Mesendoderm (in vitro differentiated cells): ENCODE results near the gene IBTK.

Source experiments
- DNase-seq: peaks from one replicate; pipeline ENCODE4 v3.0.0; 2013
- H2AK5ac ChIP-seq: 2 replicates; pipeline ENCODE4 v1.6.1; 2013; ENCODE audit warnings: low read length, inconsistent platforms
- H2BK120ac ChIP-seq: 2 replicates; pipeline ENCODE4 v1.6.1; 2013; ENCODE audit warnings: low read depth, mild to moderate bottlenecking, low read length, moderate library complexity, mixed read lengths
- H2BK15ac ChIP-seq: replicated peaks from 2 replicates; pipeline ENCODE4 v1.6.1; 2013; ENCODE audit warnings: low read depth, mild to moderate bottlenecking, moderate library complexity
- H2BK5ac ChIP-seq: 2 replicates; pipeline ENCODE4 v1.6.1; 2013; ENCODE audit warnings: low read length, inconsistent platforms
- H3K18ac ChIP-seq: 2 replicates; pipeline ENCODE4 v1.6.1; 2013; ENCODE audit warnings: mild to moderate bottlenecking, low read length, mixed read lengths
- H3K23ac ChIP-seq: one replicate; pipeline ENCODE4 v1.6.1; 2013; ENCODE audit warnings: low read length
- H3K27ac ChIP-seq: 2 replicates; pipeline ENCODE4 v1.5.1; 2013; ENCODE audit warnings: low read depth, mild to moderate bottlenecking, inconsistent platforms, low read length, moderate library complexity
- H3K27me3 ChIP-seq: 2 replicates; pipeline ENCODE4 v1.6.1; 2013; ENCODE audit warnings: low read length, control low read depth, mild to moderate bottlenecking, inconsistent platforms; ENCODE audit not compliant: insufficient read depth, poor library complexity
- H3K36me3 ChIP-seq: 2 replicates; pipeline ENCODE4 v1.6.1; 2013; ENCODE audit warnings: low read length, inconsistent platforms; ENCODE audit not compliant: control insufficient read depth, insufficient read depth
- H3K4ac ChIP-seq: one replicate; pipeline ENCODE4 v1.6.1; 2013; ENCODE audit warnings: low read depth, mild to moderate bottlenecking, low read length, moderate library complexity
- H3K4me1 ChIP-seq: 2 replicates; pipeline ENCODE4 v1.6.1; 2013; ENCODE audit warnings: low read depth, low read length, inconsistent platforms; ENCODE audit not compliant: control insufficient read depth
- H3K4me2 ChIP-seq: 2 replicates; pipeline ENCODE4 v1.6.1; 2013; ENCODE audit warnings: low read length
- H3K4me3 ChIP-seq: 2 replicates; pipeline ENCODE4 v1.5.1; 2013; ENCODE audit warnings: mild to moderate bottlenecking, low read length
- H3K56ac ChIP-seq: one replicate; pipeline ENCODE4 v1.6.1; 2013; ENCODE audit warnings: low read length
- H3K79me1 ChIP-seq: 2 replicates; pipeline ENCODE4 v1.6.1; 2013; ENCODE audit warnings: low read length, inconsistent platforms
- H3K79me2 ChIP-seq: 2 replicates; pipeline ENCODE4 v1.6.1; 2013; ENCODE audit warnings: mild to moderate bottlenecking, low read length; ENCODE audit not compliant: control insufficient read depth, insufficient read depth
- H3K9ac ChIP-seq: 2 replicates; pipeline ENCODE4 v1.6.1; 2013; ENCODE audit warnings: low read length, inconsistent platforms
- H4K5ac ChIP-seq: one replicate; pipeline ENCODE4 v1.6.1; 2013; ENCODE audit warnings: low read length
- H4K8ac ChIP-seq: one replicate; pipeline ENCODE4 v1.6.1; 2013; ENCODE audit warnings: low read depth, mild to moderate bottlenecking, control low read depth, low read length, moderate library complexity
- WGBS: extraction: QIAGEN DNeasy Blood & Tissue Kit; methylation state at CpG from one replicate; pipeline ENCODE4 v1.1.7; 2013; ENCODE audit warnings: low lambda C conversion rate, missing lambda C conversion rate; ENCODE audit not compliant: insufficient coverage; ENCODE audit errors: extremely low coverage; 5-methylcytosine and 5-hydroxymethylcytosine counted together

Gene IBTK

GRCh38 chr6:82217018-82217586, 30.4 kb downstream of the IBTK start:
- Histone ChIP-seq H3K4me2 (no peak overlapping the region), H3K23ac (no peak overlapping the region), H3K4me1 (no peaks in the 10 kb centered on the region), H3K36me3 (no peaks in the 10 kb centered on the region), H2AK5ac (no peak overlapping the region), H4K5ac (no peak overlapping the region), H3K9ac (no peak overlapping the region), H3K4me3 (no peak overlapping the region), H3K79me2 (no peaks in the 10 kb centered on the region), H2BK15ac (no peak overlapping the region), H2BK120ac (no peak overlapping the region), H3K56ac (no peak overlapping the region), H4K8ac (no peak overlapping the region), H3K27ac (no peak overlapping the region), H3K27me3 (no peaks in the 10 kb centered on the region), H3K79me1 (no peaks in the 10 kb centered on the region), H3K18ac (no peak overlapping the region), H3K4ac (no peak overlapping the region), H2BK5ac (no peak overlapping the region)
- no peak for DNase-seq
- WGBS: no CpG with 5 or more reads among the region's 1 CpG

GRCh38 chr6:82216549-82216948, 31.0 kb downstream of the IBTK start:
- Histone ChIP-seq H4K8ac (no peak overlapping the region), H3K4me2 (no peak overlapping the region), H2BK5ac (no peak overlapping the region), H3K18ac (no peak overlapping the region), H3K36me3 (no peaks in the 10 kb centered on the region), H3K27ac (no peak overlapping the region), H3K56ac (no peak overlapping the region), H3K4me1 (no peaks in the 10 kb centered on the region), H3K4ac (no peak overlapping the region), H2AK5ac (no peak overlapping the region), H4K5ac (no peak overlapping the region), H3K79me1 (no peaks in the 10 kb centered on the region), H3K9ac (no peak overlapping the region), H3K27me3 (no peaks in the 10 kb centered on the region), H3K23ac (no peak overlapping the region), H2BK15ac (no peak overlapping the region), H2BK120ac (no peak overlapping the region), H3K4me3 (no peak overlapping the region), H3K79me2 (no peaks in the 10 kb centered on the region)
- DNase-seq: no peak
- no CpG with 5 or more reads among the region's 2 CpGs for WGBS

- WGBS: no CpG with 5 or more reads among the region's 2 CpGs
- H3K36me3 ChIP-seq: no peaks in the 10 kb centered on the region
- no peak for DNase-seq
Observed at GRCh38 chr6:82211326-82211725, 36.2 kb downstream of the IBTK start.

GRCh38 chr6:82208913-82209312, 38.6 kb downstream of the IBTK start:
- Histone ChIP-seq H3K36me3 (no peaks in the 10 kb centered on the region), H3K79me2 (no peaks in the 10 kb centered on the region), H3K27me3 (no peaks in the 10 kb centered on the region), H3K23ac (no peak overlapping the region), H4K5ac (no peak overlapping the region), H4K8ac (peak overlapping the region; percentile 28), H2BK5ac (no peak overlapping the region), H3K4me1 (no peaks in the 10 kb centered on the region), H3K79me1 (no peaks in the 10 kb centered on the region), H3K56ac (no peak overlapping the region), H3K9ac (no peak overlapping the region), H2BK15ac (no peak overlapping the region), H3K4ac (no peak overlapping the region), H3K18ac (no peak overlapping the region), H2BK120ac (no peak overlapping the region), H3K4me2 (no peak overlapping the region), H3K4me3 (no peak overlapping the region), H3K27ac (no peak overlapping the region), H2AK5ac (no peak overlapping the region)
- WGBS: no CpG with 5 or more reads among the region's 4 CpGs
- DNase-seq: no peak

More at GRCh38 chr6:82211326-82211725, 36.2 kb downstream of the IBTK start:
- Histone ChIP-seq H3K9ac (no peak overlapping the region), H3K27ac (no peak overlapping the region), H3K27me3 (no peaks in the 10 kb centered on the region), H3K4me3 (no peak overlapping the region), H3K79me2 (no peaks in the 10 kb centered on the region), H3K4ac (no peak overlapping the region), H2BK15ac (no peak overlapping the region), H2AK5ac (no peak overlapping the region), H3K79me1 (no peaks in the 10 kb centered on the region), H4K8ac (no peak overlapping the region), H4K5ac (no peak overlapping the region), H2BK5ac (no peak overlapping the region), H3K56ac (no peak overlapping the region), H3K18ac (no peak overlapping the region), H2BK120ac (no peak overlapping the region), H3K4me1 (no peaks in the 10 kb centered on the region), H3K23ac (no peak overlapping the region), H3K4me2 (no peak overlapping the region)

GRCh38 chr6:82205930-82206392, 41.6 kb downstream of the IBTK start:
- H3K4ac ChIP-seq: no peak overlapping the region
- no peak overlapping the region for H2BK5ac ChIP-seq
- no peaks in the 10 kb centered on the region for H3K79me1 ChIP-seq
- WGBS: no CpG with 5 or more reads among the region's 1 CpG
- no peak overlapping the region for H4K8ac ChIP-seq
- H3K79me2 ChIP-seq: no peaks in the 10 kb centered on the region
- peak; percentile 25 for DNase-seq
- H2BK120ac ChIP-seq: no peak overlapping the region
- H3K27me3 ChIP-seq: no peaks in the 10 kb centered on the region
- H3K4me1 ChIP-seq: no peaks in the 10 kb centered on the region
- H3K27ac ChIP-seq: no peak overlapping the region
- no peak overlapping the region for H3K4me2 ChIP-seq
- H2BK15ac ChIP-seq: no peak overlapping the region
- no peaks in the 10 kb centered on the region for H3K36me3 ChIP-seq
- H3K18ac ChIP-seq: no peak overlapping the region
- no peak overlapping the region for H2AK5ac ChIP-seq
- no peak overlapping the region for H3K9ac ChIP-seq
- no peak overlapping the region for H4K5ac ChIP-seq
- no peak overlapping the region for H3K56ac ChIP-seq
- no peak overlapping the region for H3K23ac ChIP-seq
- no peak overlapping the region for H3K4me3 ChIP-seq

GRCh38 chr6:82204020-82204419, 43.5 kb downstream of the IBTK start:
- no peak overlapping the region for H2BK5ac ChIP-seq
- H3K79me2 ChIP-seq: no peaks in the 10 kb centered on the region
- no peak overlapping the region for H3K18ac ChIP-seq
- H3K4ac ChIP-seq: no peak overlapping the region
- H3K23ac ChIP-seq: no peak overlapping the region
- H3K56ac ChIP-seq: no peak overlapping the region
- no peak overlapping the region for H3K27ac ChIP-seq
- H4K5ac ChIP-seq: no peak overlapping the region
- H2AK5ac ChIP-seq: no peak overlapping the region
- no peak overlapping the region for H3K4me2 ChIP-seq
- no peaks in the 10 kb centered on the region for H3K79me1 ChIP-seq
- H4K8ac ChIP-seq: no peak overlapping the region
- peaks cover 4% of the 10 kb centered on the region for H3K36me3 ChIP-seq
- H3K9ac ChIP-seq: no peak overlapping the region
- H3K4me1 ChIP-seq: no peaks in the 10 kb centered on the region
- no peak overlapping the region for H3K4me3 ChIP-seq
- H2BK120ac ChIP-seq: no peak overlapping the region
- no peaks in the 10 kb centered on the region for H3K27me3 ChIP-seq
- no peak overlapping the region for H2BK15ac ChIP-seq
- no peak for DNase-seq
